ENCODE measurements around the gene DCAF4L1.

DCAF4L1 gene, protein sequence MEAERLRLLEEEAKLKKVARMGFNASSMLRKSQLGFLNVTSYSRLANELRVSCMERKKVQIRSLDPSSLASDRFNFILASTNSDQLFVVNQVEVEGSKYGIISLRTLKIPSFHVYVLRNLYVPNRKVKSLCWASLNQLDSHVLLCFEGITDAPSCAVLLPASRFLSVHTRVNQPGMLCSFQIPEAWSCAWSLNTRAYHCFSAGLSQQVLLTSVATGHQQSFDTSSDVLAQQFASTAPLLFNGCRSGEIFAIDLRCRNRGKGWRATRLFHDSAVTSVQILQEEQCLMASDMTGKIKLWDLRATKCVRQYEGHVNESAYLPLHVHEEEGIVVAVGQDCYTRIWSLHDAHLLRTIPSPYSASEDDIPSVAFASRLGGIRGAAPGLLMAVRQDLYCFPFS

GRCh38 chr4:41981456-41981855 is at the start of gene DCAF4L1:
DCAF4L1 (plus strand) TSS chr4:41981756; CDS start chr4:41981793, 37 bp downstream.
- DNase-seq (ENCODE audit: low spot score): no peak

DNA sequence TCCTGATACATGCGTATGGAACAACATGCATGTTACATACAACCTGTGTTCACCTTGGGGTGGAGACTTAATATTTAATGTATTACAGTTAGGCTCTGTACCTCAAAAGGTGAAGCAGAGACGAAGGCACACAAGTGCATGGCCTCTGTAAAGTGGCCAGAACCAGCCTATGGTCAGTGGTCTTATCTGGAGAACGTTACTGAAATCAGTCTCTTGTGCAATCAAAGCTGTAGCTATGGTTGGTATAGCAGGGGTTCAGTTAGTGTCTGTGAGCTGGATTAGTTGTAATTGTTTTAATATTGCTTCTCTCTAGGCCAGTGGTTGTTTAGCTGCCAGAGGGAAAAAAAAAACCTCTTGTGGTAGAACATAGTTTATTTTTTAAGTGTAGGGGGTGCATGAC is 48.6 kb upstream of the DCAF4L1 start:
- no peak for DNase-seq (ENCODE audit: low spot score)

DNA sequence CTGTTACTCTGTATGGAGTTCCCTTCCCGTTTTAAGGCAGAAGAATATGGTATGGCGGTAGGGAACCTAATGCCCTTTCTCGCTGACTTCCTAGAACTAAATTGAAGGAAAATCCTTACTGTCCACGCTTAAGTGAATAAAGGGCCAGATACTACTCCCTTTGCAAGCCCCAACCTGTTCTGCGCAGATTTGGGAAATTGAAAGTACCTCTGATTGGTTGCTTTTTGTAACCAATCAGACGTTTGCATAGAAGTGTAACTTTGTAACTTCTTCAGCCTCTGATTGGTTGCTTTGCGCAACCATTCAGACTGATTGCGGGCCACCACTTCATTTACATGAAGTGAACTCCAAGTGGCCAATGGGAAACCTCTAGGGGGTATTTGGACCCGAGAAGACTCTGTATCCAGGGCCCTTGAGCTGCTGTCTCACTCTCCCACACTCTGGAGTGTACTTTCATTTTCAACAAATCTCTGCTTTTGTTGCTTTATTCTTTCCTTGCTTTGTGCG is 47.5 kb upstream of the DCAF4L1 start:
- peak; percentile 26 for DNase-seq (ENCODE audit: low spot score)

DNA sequence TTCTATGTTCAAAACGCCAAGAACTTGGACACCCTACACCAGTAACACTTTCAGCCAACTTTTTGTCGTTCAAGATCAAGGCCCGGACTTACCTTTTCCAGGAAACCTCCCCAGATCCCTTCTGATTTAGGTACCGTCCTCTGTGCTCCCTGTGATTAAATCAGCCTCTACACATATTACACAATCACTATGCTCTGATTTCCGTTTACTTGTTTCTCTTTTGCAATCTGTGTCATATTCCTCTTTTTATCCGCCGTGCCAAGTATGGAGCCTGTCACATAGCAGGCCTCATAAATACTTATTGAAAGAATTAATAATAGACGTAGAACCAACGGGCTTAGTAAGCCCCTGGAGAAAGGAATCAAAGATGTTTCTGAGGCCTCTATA is 47.0 kb upstream of the DCAF4L1 start:
- no peak for DNase-seq (ENCODE audit: low spot score)

- DNase-seq (ENCODE audit: low spot score): peak; percentile 87
Observed at GRCh38 chr4:41934901-41935651, 46.5 kb upstream of the DCAF4L1 start, which contains the start of gene TMEM33. TMEM33 (plus strand) TSS chr4:41935429; CDS start chr4:41935485, 56 bp downstream.

DNA sequence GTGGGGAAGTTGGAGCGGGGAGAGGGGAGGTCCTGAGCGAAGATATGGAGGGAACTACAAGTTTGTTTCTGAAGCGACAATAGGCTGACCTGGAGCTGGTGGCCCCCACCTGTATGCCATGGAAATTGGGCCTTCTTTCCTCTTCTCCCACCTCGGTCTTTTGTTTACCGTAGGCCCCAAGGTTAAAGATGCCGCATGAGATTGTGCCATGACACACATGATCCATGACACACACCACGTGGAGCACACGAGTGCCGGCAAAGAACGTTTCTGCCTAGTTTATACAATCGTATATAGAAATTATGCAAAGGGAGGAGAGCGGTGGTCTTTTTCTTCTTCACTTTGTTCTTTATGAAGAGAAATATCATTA is 45.9 kb upstream of the DCAF4L1 start:
- DNase-seq (ENCODE audit: low spot score): no peak

DNA sequence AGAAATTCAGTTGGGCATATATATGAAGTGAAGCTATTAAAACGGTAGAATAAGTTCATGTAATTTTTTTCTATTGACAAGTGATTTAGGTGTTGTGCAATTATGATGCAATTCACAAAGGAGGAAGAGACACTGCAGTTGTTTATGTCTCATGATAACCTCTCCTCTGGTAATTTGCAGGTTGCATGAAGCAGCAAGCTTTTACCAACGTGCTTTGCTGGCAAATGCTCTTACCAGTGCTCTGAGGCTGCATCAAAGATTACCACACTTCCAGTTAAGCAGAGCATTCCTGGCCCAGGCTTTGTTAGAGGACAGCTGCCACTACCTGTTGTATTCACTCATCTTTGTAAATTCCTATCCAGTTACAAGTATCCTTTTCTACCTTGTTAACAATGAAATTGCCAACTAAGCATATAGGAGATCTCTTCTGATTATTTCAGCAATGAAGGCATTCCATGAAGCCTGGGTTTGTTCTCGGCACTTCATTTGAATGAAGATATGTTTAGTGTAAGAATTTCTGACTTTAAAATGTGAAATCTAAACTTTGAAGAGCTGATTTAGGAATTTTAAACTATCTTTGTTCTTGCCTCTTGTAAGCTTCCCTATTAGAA is 42.4 kb upstream of the DCAF4L1 start:
- DNase-seq (ENCODE audit: low spot score): no peak

DNA sequence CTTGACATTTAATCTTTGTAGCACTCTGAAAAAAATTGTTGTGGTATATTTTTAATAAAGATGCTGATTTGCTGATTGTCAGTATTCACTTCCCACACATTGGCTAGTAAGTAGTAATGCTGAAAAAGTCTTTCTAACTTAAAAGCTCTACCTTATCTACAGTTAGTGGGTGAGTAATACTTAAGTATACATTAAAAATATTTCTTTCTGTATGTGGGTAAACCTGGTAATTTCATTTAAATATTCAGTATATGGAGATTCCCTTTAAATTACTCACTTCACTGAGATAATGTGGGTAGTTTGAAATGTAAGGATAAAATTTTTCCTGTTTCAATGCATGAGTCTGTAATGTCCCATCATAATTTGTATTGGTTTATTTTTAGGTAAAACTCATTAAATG is 40.7 kb upstream of the DCAF4L1 start:
- no peak for DNase-seq (ENCODE audit: low spot score)

- no peak for DNase-seq (ENCODE audit: low spot score)
Observed at GRCh38 chr4:41943506-41943905, 38.0 kb upstream of the DCAF4L1 start.

DNA sequence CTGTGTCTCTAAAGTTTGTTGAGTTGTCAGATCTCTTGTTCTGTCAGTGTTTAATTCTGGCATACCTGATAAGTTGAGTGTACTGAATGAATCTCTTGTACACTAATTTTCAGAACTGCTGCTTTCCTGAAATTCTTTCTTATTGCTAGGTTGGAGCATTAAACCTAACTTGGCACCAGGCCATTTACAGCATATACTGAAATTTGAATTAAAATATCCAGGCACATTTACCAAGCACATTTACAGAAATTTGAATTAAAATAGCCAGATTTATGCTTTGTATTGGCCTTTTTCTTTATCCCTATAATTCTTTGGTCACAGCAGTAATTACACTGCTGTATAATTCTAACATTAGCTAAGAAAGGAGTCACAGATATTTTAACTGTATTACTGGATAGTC is 37.5 kb upstream of the DCAF4L1 start:
- no peak for DNase-seq (ENCODE audit: low spot score)

DNA sequence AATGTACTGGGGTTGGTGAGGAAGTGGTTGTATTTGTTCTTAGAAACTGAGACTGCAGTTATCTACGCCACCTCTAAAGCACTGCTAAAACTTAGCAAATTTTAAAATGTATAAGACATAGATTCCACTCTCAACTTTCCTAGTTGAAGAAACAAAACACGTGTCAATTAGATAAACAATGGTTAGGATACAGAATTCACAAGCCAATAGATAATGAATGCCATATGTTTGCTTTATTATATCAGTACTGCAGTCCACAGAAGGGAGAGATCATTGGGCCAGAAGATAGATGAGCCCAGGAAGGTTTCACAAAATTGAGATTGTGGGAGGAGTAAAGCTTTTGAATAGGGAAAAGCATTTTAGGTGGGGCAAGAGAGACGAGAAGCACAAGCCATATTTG is 32.0 kb upstream of the DCAF4L1 start:
- DNase-seq (ENCODE audit: low spot score): no peak

DNA sequence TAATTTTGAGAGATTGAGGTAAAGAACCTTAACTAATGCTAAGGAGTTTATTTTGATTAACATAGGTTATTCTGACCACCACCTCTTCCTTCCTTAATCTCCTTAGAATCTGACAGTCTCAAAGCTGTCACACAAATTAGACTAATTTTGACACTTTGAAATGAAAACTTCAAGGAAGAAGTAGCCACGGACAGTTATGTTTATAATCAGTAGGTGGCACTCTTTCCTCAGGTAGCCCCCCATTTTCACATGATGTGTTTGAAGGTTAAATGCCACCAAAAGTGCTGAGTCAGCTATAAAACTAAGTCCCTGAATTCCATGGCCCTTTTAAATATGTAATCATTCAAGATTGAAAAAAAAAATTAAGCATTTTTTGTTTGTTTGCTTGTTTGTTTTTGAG is 23.9 kb upstream of the DCAF4L1 start:
- no peak for DNase-seq (ENCODE audit: low spot score)

DNA sequence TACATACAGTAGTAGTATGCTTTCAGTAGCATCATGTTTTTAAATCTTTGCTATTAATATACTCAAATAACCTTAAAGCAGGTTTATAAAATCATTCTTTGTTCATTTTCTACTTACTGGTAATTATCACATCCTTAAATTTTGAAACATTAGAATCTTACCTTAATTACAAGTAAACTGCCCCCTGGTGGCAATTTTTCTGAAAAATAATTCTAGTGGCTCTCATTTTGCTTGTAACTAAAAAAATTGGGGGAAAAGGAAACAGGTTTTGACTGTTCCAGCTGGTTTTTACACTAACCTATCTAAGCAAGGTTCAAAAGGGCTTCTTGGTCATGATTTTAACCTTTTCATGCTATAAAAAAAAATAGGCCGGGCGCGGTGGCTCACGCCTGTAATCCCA is 18.5 kb upstream of the DCAF4L1 start:
- no peak for DNase-seq (ENCODE audit: low spot score)

DNA sequence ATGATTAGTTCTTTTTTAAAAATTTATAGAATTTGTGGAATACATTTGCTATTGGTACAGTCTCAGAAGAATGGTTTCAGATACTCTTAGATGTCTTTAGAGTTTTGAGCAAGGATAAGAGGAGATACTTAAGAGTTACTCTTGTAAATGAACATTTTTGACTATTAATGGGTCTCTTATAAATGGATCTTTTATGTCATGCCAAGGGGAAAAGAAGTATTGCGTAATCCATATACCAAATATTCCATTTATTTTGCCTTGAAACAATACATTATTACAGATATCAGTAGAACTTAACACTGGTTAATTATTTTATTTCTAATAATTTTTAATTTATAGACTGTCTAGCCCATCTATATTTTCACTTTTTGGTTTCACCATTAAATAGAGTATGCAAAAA is 17.2 kb upstream of the DCAF4L1 start:
- DNase-seq (ENCODE audit: low spot score): no peak

GRCh38 chr4:41967392-41967791 is 14.2 kb upstream of the DCAF4L1 start:
- DNase-seq (ENCODE audit: low spot score): no peak

DNA sequence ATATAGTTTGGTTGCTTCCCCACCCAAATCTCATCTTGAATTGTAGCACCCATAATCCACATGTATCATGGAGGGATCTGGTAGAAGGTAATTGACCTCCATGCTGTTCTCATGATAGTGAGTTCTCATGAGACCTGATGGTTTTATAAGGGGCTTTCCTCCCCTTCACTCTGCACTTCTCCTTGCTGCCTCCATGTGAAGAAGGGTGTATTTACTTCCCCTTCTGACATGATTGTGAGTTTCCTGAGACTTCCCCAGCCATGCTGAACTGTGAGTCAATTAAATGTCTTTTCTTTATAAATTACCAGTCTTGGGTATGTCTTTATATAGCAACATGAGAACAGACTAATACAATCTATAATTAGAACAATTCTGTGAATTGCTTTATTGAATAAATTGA is 11.9 kb upstream of the DCAF4L1 start:
- no peak for DNase-seq (ENCODE audit: low spot score)

- no peak for DNase-seq (ENCODE audit: low spot score)
Observed at GRCh38 chr4:41975341-41975740, 6.2 kb upstream of the DCAF4L1 start.

DNA sequence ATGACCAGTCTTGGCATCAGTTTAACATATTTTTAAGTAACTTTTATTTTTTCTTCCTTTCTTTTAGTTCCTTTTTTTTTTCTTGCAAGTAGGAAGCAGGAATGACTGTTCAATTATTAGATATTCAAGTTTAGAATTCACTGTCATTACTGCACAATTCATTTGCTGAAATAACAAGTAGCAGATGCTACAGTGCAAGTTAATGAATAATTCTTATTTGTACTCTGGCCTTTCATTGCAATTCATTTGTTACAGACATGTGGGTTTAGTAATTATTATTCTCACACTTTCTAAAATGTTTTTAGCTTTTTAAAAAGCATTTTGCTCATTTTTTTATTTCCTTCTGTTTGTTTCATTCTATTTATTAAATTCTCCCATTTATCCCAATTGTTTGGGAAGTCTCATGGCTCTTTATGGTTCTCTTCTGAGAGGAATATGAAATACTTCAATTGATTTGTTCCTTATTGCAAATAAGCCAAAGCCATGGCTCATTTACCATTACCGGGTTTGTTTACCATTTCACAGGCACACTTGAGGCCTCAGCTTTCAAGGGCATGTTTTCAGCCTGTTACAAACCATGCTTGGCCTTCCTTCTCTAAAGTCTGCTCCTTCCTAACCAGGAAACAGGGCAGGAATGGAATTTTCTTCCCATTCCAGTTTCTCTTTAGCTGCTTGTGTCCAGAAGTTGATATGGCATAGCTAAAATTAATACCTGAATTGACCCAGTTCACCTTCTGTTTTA is 4.6 kb upstream of the DCAF4L1 start:
- no peak for DNase-seq (ENCODE audit: low spot score)

DNA sequence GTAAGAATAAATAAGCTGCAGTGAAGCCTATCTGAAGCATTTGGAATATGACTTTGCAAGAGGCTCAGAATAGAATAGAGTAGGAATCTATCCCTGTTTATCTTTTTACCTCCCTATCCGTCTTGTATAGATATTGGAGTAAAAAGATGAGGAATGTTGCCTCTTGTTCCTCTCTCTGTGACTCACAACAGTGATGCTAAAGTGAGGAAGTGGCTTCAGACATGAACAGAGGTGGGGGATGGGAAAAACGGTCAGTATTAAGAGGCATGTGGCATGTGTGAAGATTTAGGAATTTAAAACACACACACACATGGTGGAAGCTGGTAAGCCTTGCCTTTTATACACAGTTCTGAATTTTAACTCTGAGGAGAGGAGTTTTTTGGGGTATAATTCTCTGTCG is 3.8 kb upstream of the DCAF4L1 start:
- no peak for DNase-seq (ENCODE audit: low spot score)

DNA sequence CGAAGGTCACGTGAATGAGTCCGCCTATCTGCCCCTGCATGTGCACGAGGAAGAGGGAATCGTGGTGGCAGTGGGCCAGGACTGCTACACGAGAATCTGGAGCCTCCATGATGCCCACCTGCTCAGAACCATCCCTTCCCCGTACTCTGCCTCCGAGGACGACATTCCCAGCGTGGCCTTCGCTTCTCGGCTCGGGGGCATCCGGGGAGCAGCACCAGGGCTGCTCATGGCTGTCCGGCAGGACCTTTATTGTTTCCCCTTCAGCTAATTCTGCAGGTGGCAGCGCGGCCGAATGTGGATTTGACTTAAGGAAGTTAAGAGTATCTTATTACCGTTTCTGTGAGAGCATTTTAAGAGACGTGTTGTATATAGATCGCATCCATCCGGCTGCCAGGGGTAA is 1.2 kb downstream of the DCAF4L1 start:
- DNase-seq (ENCODE audit: low spot score): no peak

DNA sequence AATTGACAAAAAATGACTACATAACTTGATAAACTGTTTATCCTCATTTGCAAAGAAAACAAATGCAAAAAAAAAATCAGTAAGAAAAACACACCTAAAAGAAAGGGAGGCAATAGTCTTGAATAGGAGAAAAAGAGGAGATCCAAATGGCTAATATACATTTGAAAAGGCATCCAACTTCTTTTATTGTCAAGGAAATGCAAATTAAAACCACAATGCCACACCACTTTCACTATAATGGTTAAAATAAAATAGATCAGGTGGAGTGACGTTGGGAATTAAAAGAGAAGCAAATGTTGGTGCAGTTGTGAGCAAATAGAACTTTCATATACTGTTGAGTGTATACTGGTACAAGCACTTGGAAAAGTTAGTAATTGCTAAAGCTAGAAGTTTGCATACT is 3.6 kb downstream of the DCAF4L1 start:
- DNase-seq (ENCODE audit: low spot score): no peak

GRCh38 chr4:41989994-41990364 is 8.4 kb downstream of the DCAF4L1 start:
- DNase-seq (ENCODE audit: low spot score): no peak

All from globus pallidus (tissue), 1 donor.